Testis (tissue), 2 donors: ENCODE measurements around the gene SSMEM1.

Experiments
- CTCF ChIP-seq, 3 experiments: fragments of 450-650 bp in 2 of 3; fragments of 200-600 bp in 1 of 3; sonication (generic) in 1 of 3; IDR thresholded peaks; one replicate each; pipeline ENCODE4 v1.5.1; 2016 to 2019; ENCODE audit warnings: antibody characterized with exemption in 3 of 3, mild to moderate bottlenecking in 2 of 3, moderate library complexity in 1 of 3
- POLR2A ChIP-seq: fragments of 450-650 bp; IDR thresholded peaks from one replicate; pipeline ENCODE4 v1.6.1; 2017; ENCODE audit warnings: antibody characterized with exemption, mild to moderate bottlenecking, moderate library complexity

GRCh38 chr7:130218806-130219620 is 11.4 kb downstream of the SSMEM1 start:
- TF ChIP-seq CTCF (IDR thresholded peaks at IDR 0.05) (no peak), POLR2A (no peak)
